Occipital lobe (tissue), 2 donors: ENCODE results near the gene FKBP5. TPM values are rescaled to one million over a fixed set of nuclear protein-coding genes. Genes with fewer than 3 reads are reported as not detected.
"Not testable (repeated sequence)": the region's sequence is repeated elsewhere in the genome, so short reads cannot be mapped to it uniquely, and the experiment has no call there.

Experiments used
- DNase-seq: peaks from one replicate; lab custom pipeline; 2025; lab: John Stamatoyannopoulos, UW
- total RNA-seq: library from RNA; depleted of rRNA; stranded (reverse); fragments of >200 nt; gene quantifications from one replicate; pipeline ENCODE4 v1.2.3, GENCODE V29; 2014

The FKBP5 gene
- 3.1 TPM for total RNA-seq

- peak; percentile 89 for DNase-seq
These were observed at the start of gene FKBP5 for GRCh38 chr6:35688605-35689322. TSS of gene FKBP5 (minus strand) at chr6:35688915. CDS start at chr6:35642824, 46,091 bp downstream.

GRCh38 chr6:35737413-35738211 is 48.9 kb upstream of the FKBP5 start:
- DNase-seq: no peak

GRCh38 chr6:35736982-35737412 is 48.3 kb upstream of the FKBP5 start, which contains the start of gene ARMC12:
TSS of gene ARMC12 (plus strand) at chr6:35737032. CDS start at chr6:35737109, 77 bp downstream.
- no peak for DNase-seq

GRCh38 chr6:35736253-35736894 is 47.7 kb upstream of the FKBP5 start:
- DNase-seq: peak; percentile 54

- no peak for DNase-seq
These were observed 46.7 kb upstream of the FKBP5 start for GRCh38 chr6:35735452-35735851.

- DNase-seq: not testable (repeated sequence)
These were observed 45.6 kb upstream of the FKBP5 start for GRCh38 chr6:35734319-35734718.

GRCh38 chr6:35733633-35734032 is 44.9 kb upstream of the FKBP5 start:
- no peak for DNase-seq

GRCh38 chr6:35731736-35732532 is 43.2 kb upstream of the FKBP5 start:
- DNase-seq: peak; percentile 84

GRCh38 chr6:35731414-35731735 is 42.7 kb upstream of the FKBP5 start:
- peak; percentile 81 for DNase-seq

GRCh38 chr6:35730745-35731413 is 42.2 kb upstream of the FKBP5 start:
- no peak for DNase-seq

- no peak for DNase-seq
These were observed 41.0 kb upstream of the FKBP5 start for GRCh38 chr6:35729722-35730121.

- DNase-seq: no peak
These were observed 40.3 kb upstream of the FKBP5 start for GRCh38 chr6:35728683-35729678.

- DNase-seq: peak; percentile 92
These were observed 39.4 kb upstream of the FKBP5 start for GRCh38 chr6:35727935-35728682.

GRCh38 chr6:35727231-35727934 is 38.7 kb upstream of the FKBP5 start:
- no peak for DNase-seq

GRCh38 chr6:35725721-35726438 is 37.2 kb upstream of the FKBP5 start:
- peak; percentile 78 for DNase-seq

GRCh38 chr6:35725081-35725708 is 36.5 kb upstream of the FKBP5 start:
- no peak for DNase-seq

GRCh38 chr6:35724471-35724870 is 35.8 kb upstream of the FKBP5 start:
- no peak for DNase-seq
